Neural progenitor cell (in vitro differentiated cells): ENCODE results near the gene RNF217.

Experiments
- CTCF ChIP-seq: fragments of 200-600 bp; sonication (generic); IDR thresholded peaks from 2 replicates; pipeline ENCODE4 v1.5.1; 2017; ENCODE audit warnings: antibody characterized with exemption, mild to moderate bottlenecking
- EZH2 ChIP-seq: fragments of 200-600 bp; sonication (generic); IDR thresholded peaks from 2 replicates; pipeline ENCODE4 v1.6.1; 2017; ENCODE audit warnings: antibody characterized with exemption, mild to moderate bottlenecking, moderate library complexity
- EZH2phosphoT487 ChIP-seq: fragments of 200-600 bp; sonication (generic); IDR thresholded peaks from 2 replicates; pipeline ENCODE4 v1.6.1; 2017; ENCODE audit warnings: antibody characterized with exemption

GRCh38 chr6:125009578-125009977 is 47.3 kb downstream of the RNF217 start:
- TF ChIP-seq CTCF (no peak), EZH2 (no peak), EZH2phosphoT487 (no peak)
